HG03025 (cell line): Measurements from ENCODE around the gene PLEKHA4.
"Not testable (repeated sequence)": the region's sequence is repeated elsewhere in the genome, so short reads cannot be mapped to it uniquely, and the experiment has no call there.

ENCODE experiments used
- ATAC-seq: cut with Tn5 transposase; IDR thresholded peaks from one replicate; pipeline ENCODE4 v1.9.1; 2021; ENCODE audit warnings: mild to moderate bottlenecking, moderate library complexity; ENCODE audit not compliant: unreplicated experiment, low FRiP score

The PLEKHA4 gene

GRCh38 chr19:48867123-48867745 lies 1.2 kb downstream of the PLEKHA4 start:
- ATAC-seq, result no peak

DNA sequence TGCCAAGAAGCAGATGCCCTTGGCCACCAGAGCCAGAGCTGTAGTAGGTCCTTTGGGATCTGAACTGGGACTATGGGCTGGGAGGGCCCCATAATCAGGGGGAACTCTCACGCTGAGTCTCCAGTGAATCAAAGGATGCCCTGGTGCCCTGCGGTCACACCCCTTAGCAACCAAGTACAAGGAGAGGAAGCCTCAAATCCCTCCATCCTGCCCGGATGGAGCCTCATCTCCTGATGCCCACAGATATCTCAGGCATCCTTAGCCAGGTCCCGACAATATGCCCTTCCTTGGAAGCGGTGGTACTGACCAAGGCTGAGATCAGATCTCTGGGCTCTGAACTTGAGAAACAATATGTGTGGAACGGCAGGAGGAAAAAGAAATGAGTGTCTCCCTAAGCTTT lies 1.7 kb downstream of the PLEKHA4 start:
- ATAC-seq, result no peak

- ATAC-seq, result no peak
Measured at GRCh38 chr19:48862827-48863226, 5.6 kb downstream of the PLEKHA4 start.

DNA sequence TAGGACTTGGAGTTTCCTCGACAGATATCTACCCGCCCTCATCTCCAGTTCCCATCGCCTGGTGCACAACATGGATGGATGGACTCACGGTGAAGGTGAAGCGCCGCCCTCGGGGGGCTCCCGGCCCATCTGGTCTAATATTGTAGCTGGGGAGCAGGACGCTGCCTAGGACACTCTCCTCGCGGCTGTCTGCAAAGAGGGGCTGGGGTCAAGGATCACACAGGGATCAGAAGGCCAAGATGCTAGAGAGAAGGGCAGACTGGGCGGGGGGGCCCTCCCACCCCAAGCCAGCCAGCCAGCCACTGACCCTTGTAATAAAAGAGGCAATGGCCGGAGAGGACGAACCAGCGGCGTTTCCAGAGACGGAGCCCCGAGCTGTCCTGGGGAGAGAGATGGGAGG lies 7.1 kb downstream of the PLEKHA4 start:
- no peak for ATAC-seq

GRCh38 chr19:48859711-48860572 lies 8.5 kb downstream of the PLEKHA4 start:
- no peak for ATAC-seq

- ATAC-seq, result no peak
Measured at GRCh38 chr19:48858984-48859710, 9.3 kb downstream of the PLEKHA4 start.

- no peak for ATAC-seq
Measured at GRCh38 chr19:48856921-48857320, 11.5 kb downstream of the PLEKHA4 start.

DNA sequence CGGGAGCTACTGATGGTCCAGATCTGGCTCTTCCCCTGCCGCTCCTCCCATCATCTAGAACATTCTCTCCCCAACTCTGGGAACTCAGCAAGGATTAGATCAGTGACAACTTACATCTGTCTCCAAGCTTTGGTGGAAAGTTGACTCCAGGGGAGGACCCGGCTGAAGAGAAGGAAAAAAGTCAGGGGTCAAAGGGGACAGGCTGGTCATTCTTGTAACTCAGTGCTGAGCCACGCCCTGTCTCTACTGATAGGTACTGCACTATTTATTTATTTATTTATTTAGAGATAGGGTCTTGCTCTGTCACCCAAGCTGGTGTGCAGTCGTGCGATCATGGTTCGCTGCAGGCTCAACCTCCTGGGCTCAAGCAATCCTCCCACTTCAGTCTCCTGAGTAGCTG lies 14.3 kb downstream of the PLEKHA4 start:
- ATAC-seq, result no peak

DNA sequence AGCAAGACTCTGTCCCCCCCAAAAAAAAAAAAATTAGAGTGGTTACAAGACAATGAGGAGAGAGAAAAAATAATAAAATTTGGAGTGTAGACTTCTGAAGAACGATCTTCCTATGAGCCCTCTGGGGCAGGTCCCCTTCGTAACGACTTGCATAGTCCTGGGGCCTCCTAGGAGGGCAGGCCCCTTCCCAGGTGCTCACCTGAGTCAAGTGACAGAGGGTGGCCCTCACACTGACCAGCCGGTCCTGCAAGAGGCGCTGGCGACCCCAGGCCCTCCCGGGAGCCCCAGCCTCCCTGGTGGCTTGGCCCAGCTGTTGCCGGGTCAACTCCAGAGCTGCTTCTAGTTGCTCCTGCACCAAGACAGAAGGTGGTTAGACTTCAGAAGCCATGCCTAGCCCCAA lies 14.9 kb downstream of the PLEKHA4 start:
- ATAC-seq, result no peak

DNA sequence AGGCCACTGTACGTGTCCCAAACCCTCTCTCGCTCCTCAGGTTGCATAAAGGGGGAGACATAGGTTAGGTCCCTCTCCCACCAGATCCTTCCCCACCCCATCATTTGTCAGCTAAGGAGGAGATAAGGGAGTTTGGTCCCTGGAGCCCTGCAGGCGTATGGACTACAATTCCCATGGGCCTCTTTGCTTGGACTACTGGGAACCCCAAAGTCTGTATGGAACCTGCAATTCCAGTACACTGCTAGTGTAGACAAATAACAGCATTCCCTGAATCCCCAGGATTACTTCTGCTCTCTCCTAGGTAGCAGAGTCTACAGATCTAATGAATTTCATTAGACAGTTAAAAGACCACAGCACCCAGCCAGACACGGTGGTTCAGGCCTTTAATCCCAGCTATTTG lies 16.1 kb downstream of the PLEKHA4 start:
- ATAC-seq, result no peak

- ATAC-seq, result not testable (repeated sequence)
Measured at GRCh38 chr19:48846659-48847058, 21.8 kb downstream of the PLEKHA4 start.

DNA sequence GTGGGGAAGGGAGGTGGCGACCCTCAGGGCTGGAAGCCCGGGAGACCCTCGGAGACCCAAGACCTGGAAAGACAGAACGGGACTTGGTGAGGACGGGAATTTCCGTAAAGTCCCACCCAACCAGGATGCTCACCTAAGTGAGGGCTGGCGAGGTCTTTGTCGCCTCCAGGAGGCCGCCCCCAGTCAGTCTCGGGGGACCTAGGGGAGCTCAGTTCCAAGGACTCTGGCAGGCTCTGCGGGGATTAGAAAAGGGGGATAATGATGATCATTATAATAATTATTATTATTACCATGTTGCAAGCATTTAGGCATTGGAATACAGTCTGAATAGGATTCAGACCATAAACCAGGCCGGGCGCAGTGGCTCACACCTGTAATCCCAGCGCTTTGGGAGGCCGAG lies 23.0 kb downstream of the PLEKHA4 start:
- ATAC-seq, result no peak

- no peak for ATAC-seq
Measured at GRCh38 chr19:48844472-48844871, 23.9 kb downstream of the PLEKHA4 start.

DNA sequence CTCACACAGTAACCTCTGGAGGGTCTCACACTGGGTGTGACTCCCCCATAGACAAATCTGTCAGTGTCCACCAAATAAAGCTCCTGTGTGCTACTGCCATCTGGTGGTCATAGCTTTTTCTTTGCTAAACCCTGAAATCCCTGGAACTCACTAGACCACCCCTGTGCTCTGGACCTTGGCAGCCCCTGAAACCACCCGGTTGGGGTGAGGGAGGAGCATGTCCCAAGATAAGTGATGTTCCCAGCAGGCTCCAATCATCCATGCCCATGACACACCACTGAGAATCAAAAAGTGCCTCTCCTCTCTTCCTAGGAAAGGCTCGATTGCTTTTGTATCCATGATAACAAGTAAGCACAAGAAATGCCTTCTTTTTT lies 25.6 kb downstream of the PLEKHA4 start:
- no peak for ATAC-seq

DNA sequence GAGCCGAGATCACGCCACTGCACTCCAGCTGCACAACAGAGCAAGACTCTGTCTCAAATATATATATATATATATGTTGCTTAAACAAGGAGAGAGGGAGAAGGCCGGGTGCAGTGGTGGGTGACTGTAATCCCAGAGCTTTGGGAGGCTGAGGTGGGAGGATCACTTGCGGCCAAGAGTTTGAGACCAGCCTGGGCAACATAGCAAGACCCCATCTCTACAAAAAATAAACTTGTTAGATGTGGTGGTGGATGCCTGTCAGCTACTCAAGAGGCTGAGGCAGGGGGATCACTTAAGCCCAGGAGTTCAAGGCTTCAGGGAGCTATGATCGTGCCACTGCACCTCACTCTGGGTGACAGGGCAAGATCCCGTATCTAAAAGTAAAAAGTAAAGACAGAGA lies 26.8 kb downstream of the PLEKHA4 start:
- ATAC-seq, result no peak

- no peak for ATAC-seq
Measured at GRCh38 chr19:48841047-48841446, 27.4 kb downstream of the PLEKHA4 start.

GRCh38 chr19:48837687-48838086 lies 30.7 kb downstream of the PLEKHA4 start:
- no peak for ATAC-seq

DNA sequence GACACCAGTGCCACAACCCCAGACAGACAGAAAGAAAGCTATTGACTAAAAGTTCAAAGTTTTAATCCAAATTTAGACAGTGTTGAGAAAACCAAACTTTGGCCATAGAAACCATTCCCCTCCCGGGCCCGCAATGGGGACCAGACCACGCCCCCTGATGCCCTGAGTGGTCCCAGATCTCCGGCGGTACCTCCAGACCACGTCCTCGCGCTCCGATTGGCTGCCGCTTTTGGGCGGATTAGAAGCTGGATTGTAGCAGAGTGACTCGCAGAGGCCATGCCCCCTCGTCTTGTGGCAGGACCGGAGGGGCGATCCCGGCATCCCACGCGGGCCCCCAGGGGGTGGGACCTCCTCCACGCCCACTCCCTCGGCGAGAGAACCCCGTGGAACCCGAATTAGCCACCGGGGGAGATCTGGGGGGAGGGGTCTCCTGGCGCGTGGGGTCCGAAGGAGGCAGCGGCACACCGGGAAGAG lies 31.3 kb downstream of the PLEKHA4 start:
- no peak for ATAC-seq

GRCh38 chr19:48836089-48837017 lies 32.1 kb downstream of the PLEKHA4 start, which contains the start of gene HSD17B14:
Gene HSD17B14, minus strand, starts transcription at chr19:48836491. Its CDS starts 80 bp downstream, at chr19:48836411.
- ATAC-seq, result no peak

- ATAC-seq, result no peak
Measured at GRCh38 chr19:48835734-48836088, 32.7 kb downstream of the PLEKHA4 start.
